ENCODE data around the gene BCR. TPM values are rescaled to one million over a fixed set of nuclear protein-coding genes. Genes with fewer than 3 reads are reported as not detected.

The BCR gene
- total RNA-seq, 2 experiments from 2014 or later, result 60.0 to 64.8 TPM

GRCh38 chr22:23137468-23137867, 42.8 kb upstream of the BCR start:
- Histone ChIP-seq H3K27me3 (ENCODE audit: control insufficient read depth in 1 of 2, insufficient read depth in 2 of 2, low read length in 2 of 2) (no peaks in the 10 kb centered on the region), H3K36me3 (ENCODE audit: insufficient read depth, low read length) (no peaks in the 10 kb centered on the region), H3K27ac (ENCODE audit: low read depth in 1 of 2, low read length in 2 of 2) (peak overlapping the region; percentile 66 to 86), H3K4me1 (ENCODE audit: insufficient read depth, low read length) (peaks cover 62% of the 10 kb centered on the region), H3K9me3 (ENCODE audit: control insufficient read depth in 1 of 2, insufficient read depth in 1 of 2, low read length in 2 of 2) (no peaks in the 10 kb centered on the region), H3K4me3 (ENCODE audit: low read length) (no peak overlapping the region)
- ChIA-PET POLR2A (interaction anchor here (0.9 to 1.7 kb wide), 6 partner anchors 16 to 385 kb away, joined by 3 to 11 read pairs (median 4); partner anchors contain the start of gene GNAZ), CTCF (interaction anchor here (0.8 to 1.9 kb wide), 2 partner anchors 144 to 145 kb away, joined by 3 to 4 read pairs; no protein-coding TSS in a partner anchor)
- Mint-ChIP-seq H3K9me3 (no peaks in the 10 kb centered on the region), H3K36me3 (ENCODE audit: low read depth) (no peaks in the 10 kb centered on the region), H3K4me1 (ENCODE audit: low read depth) (peaks cover 49% of the 10 kb centered on the region), H3K27ac (peak overlapping the region; percentile 94), H3K27me3 (no peaks in the 10 kb centered on the region), H3K4me3 (peak overlapping the region; percentile 78)
- intact Hi-C loops (cut with DNase I, micrococcal nuclease), result no loop called here
- no peak for TF ChIP-seq CTCF (IDR thresholded peaks at IDR 0.05)
- DNase-seq (no peak), ATAC-seq (ENCODE audit: poor library complexity) (no peak)

- no peaks in the 10 kb centered on the region for H3K9me3 ChIP-seq (ENCODE audit: control insufficient read depth in 1 of 2, insufficient read depth in 1 of 2, low read length in 2 of 2)
- no peak overlapping the region for H3K4me3 ChIP-seq (ENCODE audit: low read length)
- intact Hi-C loops (cut with DNase I, micrococcal nuclease), result no loop called here
- peak overlapping the region; percentile 66 to 86 for H3K27ac ChIP-seq (ENCODE audit: low read depth in 1 of 2, low read length in 2 of 2)
- Mint-ChIP-seq H3K36me3 (ENCODE audit: low read depth) (no peaks in the 10 kb centered on the region), H3K4me1 (ENCODE audit: low read depth) (peaks cover 54% of the 10 kb centered on the region), H3K9me3 (no peaks in the 10 kb centered on the region), H3K27ac (peak overlapping the region; percentile 94), H3K4me3 (peak overlapping the region; percentile 78), H3K27me3 (no peaks in the 10 kb centered on the region)
- no peak for TF ChIP-seq CTCF (IDR thresholded peaks at IDR 0.05)
- peak in 11 of 14 experiments; percentile 19 to 90 (median 35) for DNase-seq
- H3K27me3 ChIP-seq (ENCODE audit: control insufficient read depth in 1 of 2, insufficient read depth in 2 of 2, low read length in 2 of 2), result no peaks in the 10 kb centered on the region
- CTCF ChIA-PET, result interaction anchor here (1.5 to 1.9 kb wide), 2 partner anchors 40 to 144 kb away, joined by 4 read pairs; no protein-coding TSS in a partner anchor
- no peaks in the 10 kb centered on the region for H3K36me3 ChIP-seq (ENCODE audit: insufficient read depth, low read length)
- peak; percentile 21 for ATAC-seq (ENCODE audit: poor library complexity)
- peaks cover 67% of the 10 kb centered on the region for H3K4me1 ChIP-seq (ENCODE audit: insufficient read depth, low read length)
- POLR2A ChIA-PET, result interaction anchor here (0.9 to 1.7 kb wide), 7 partner anchors 10 to 385 kb away, joined by 3 to 11 read pairs (median 4); partner anchors contain the start of gene GNAZ
Observed at GRCh38 chr22:23137905-23138561, 42.3 kb upstream of the BCR start.

GRCh38 chr22:23138584-23139435, 41.5 kb upstream of the BCR start:
- ATAC-seq (ENCODE audit: poor library complexity) (no peak), DNase-seq (no peak)
- Histone ChIP-seq H3K9me3 (ENCODE audit: control insufficient read depth in 1 of 2, insufficient read depth in 1 of 2, low read length in 2 of 2) (no peaks in the 10 kb centered on the region), H3K27ac (ENCODE audit: low read depth in 1 of 2, low read length in 2 of 2) (peak overlapping the region in 1 of 2 donors; percentile 86), H3K36me3 (ENCODE audit: insufficient read depth, low read length) (no peaks in the 10 kb centered on the region), H3K4me1 (ENCODE audit: insufficient read depth, low read length) (peaks cover 75% of the 10 kb centered on the region), H3K27me3 (ENCODE audit: control insufficient read depth in 1 of 2, insufficient read depth in 2 of 2, low read length in 2 of 2) (no peaks in the 10 kb centered on the region), H3K4me3 (ENCODE audit: low read length) (no peak overlapping the region)
- CTCF ChIA-PET, result interaction anchor here (1.5 to 1.9 kb wide), 2 partner anchors 39 to 143 kb away, joined by 4 read pairs; no protein-coding TSS in a partner anchor
- no peak for TF ChIP-seq CTCF (IDR thresholded peaks at IDR 0.05)
- intact Hi-C loops (cut with DNase I, micrococcal nuclease), result no loop called here
- Mint-ChIP-seq H3K4me1 (ENCODE audit: low read depth) (peaks cover 60% of the 10 kb centered on the region), H3K36me3 (ENCODE audit: low read depth) (no peaks in the 10 kb centered on the region), H3K4me3 (no peak overlapping the region), H3K9me3 (no peaks in the 10 kb centered on the region), H3K27ac (peak overlapping the region; percentile 94), H3K27me3 (no peaks in the 10 kb centered on the region)
- POLR2A ChIA-PET, result interaction anchor here (0.7 to 1.7 kb wide), 7 partner anchors 11 to 386 kb away, joined by 3 to 11 read pairs (median 4); partner anchors contain the start of gene GNAZ
